ENCODE results near the gene PHIP. TPM values are rescaled to one million over a fixed set of nuclear protein-coding genes. Genes with fewer than 3 reads are reported as not detected.

Gene PHIP
- total and polyA plus RNA-seq, 2 donors (not counting 3 experiments of a cell fraction or from before 2014, with no cell fraction given), result 3.5 to 28.4 TPM

DNA sequence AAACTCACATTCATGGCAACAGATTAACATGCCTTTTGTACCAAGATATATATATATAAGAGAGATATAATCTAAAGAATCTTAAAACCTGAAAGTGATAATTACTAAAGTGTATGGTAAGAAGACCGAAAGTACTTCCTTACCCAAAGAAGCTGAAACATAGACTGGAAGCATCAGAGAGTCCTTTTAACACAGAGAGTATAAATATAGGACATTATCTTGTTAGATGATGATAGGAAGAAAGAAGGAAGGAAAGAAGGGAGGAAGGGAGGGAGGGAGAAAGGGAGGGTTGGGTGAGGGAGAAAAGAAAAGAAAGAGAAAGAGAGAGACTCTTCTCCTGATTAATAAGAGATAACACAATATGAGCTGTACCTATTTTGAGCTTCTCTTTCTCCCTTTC, 68.2 kb downstream of the PHIP start:
- no peak for TF ChIP-seq POLR2AphosphoS5 (IDR thresholded peaks at IDR 0.05; ENCODE audit: insufficient read depth, low read depth, low read length)
- no peak for TF ChIP-seq GATA2 (IDR thresholded peaks at IDR 0.05; ENCODE audit: insufficient read depth, insufficient read length, low read depth, low read length)
- TF ChIP-seq, protein P1, sequence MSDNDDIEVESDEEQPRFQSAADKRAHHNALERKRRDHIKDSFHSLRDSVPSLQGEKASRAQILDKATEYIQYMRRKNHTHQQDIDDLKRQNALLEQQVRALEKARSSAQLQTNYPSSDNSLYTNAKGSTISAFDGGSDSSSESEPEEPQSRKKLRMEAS (IDR thresholded peaks at IDR 0.05; ENCODE audit: insufficient read depth, insufficient read length), result no peak
- TF ChIP-seq, protein P2, sequence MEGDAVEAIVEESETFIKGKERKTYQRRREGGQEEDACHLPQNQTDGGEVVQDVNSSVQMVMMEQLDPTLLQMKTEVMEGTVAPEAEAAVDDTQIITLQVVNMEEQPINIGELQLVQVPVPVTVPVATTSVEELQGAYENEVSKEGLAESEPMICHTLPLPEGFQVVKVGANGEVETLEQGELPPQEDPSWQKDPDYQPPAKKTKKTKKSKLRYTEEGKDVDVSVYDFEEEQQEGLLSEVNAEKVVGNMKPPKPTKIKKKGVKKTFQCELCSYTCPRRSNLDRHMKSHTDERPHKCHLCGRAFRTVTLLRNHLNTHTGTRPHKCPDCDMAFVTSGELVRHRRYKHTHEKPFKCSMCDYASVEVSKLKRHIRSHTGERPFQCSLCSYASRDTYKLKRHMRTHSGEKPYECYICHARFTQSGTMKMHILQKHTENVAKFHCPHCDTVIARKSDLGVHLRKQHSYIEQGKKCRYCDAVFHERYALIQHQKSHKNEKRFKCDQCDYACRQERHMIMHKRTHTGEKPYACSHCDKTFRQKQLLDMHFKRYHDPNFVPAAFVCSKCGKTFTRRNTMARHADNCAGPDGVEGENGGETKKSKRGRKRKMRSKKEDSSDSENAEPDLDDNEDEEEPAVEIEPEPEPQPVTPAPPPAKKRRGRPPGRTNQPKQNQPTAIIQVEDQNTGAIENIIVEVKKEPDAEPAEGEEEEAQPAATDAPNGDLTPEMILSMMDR (IDR thresholded peaks at IDR 0.05; ENCODE audit: extremely low read depth in 1 of 2, insufficient read depth in 1 of 2, low read depth in 1 of 2, low read length in 2 of 2), result no peak
- TF ChIP-seq MYC (IDR thresholded peaks at IDR 0.05; ENCODE audit: low read depth, low read length), result no peak
- no peak for TF ChIP-seq JUN (IDR thresholded peaks at IDR 0.05; ENCODE audit: borderline replicate concordance, insufficient read depth, insufficient read length, low read depth)
- TF ChIP-seq POLR2A (IDR thresholded peaks at IDR 0.05; ENCODE audit: low read depth, low read length), result no peak
- Histone ChIP-seq H4K20me1 (replicated peaks; ENCODE audit: control insufficient read depth, extremely low read depth, insufficient read depth, low read length) (no peaks in the 10 kb centered on the region), H3K9me1 (replicated peaks; ENCODE audit: control insufficient read depth, extremely low read depth, insufficient read depth, low read length) (no peaks in the 10 kb centered on the region), H2AFZ (ENCODE audit: low read depth, low read length) (no peak overlapping the region), H3K9ac (replicated peaks; ENCODE audit: extremely low read depth, insufficient read depth, low read length) (no peak overlapping the region), H3K9me3 (replicated peaks; ENCODE audit: control insufficient read depth, insufficient read depth, low read length) (no peaks in the 10 kb centered on the region), H3K4me2 (ENCODE audit: insufficient read depth, low read length) (no peak overlapping the region), H3K27me3 (ENCODE audit: control insufficient read depth in 2 of 2, insufficient read depth in 2 of 2, low read length in 2 of 2) (no peaks in the 10 kb centered on the region), H3K27ac (ENCODE audit: insufficient read depth, low read depth, low read length) (no peak overlapping the region), H3K79me2 (ENCODE audit: control insufficient read depth, insufficient read depth, low read length) (no peaks in the 10 kb centered on the region), H3K36me3 (ENCODE audit: control insufficient read depth in 2 of 2, extremely low read depth in 1 of 2, insufficient read depth in 2 of 2, low read length in 2 of 2) (peaks cover 0 to 3% of the 10 kb centered on the region in 2 experiments), H3K4me3 (replicated peaks in 1 of 3; ENCODE audit: insufficient read depth in 1 of 3, low read depth in 1 of 3, low read length in 3 of 3) (no peak overlapping the region), H3K4me1 (ENCODE audit: control insufficient read depth, extremely low read depth, insufficient read depth, low read length) (peaks cover 19% of the 10 kb centered on the region)
- ChIA-PET CTCF (no interaction called here), POLR2A (no interaction called here)
- DNase-seq (ENCODE audit: low read depth, low spot score) (no peak), FAIRE-seq (no peak)
- dilution Hi-C loops (cut with MboI; ENCODE audit: extremely low pct_ligation_motif_present, low sequenced_read_pairs) (no loop called here), intact Hi-C loops (cut with micrococcal nuclease) (no loop called here)
- BruUV-seq (replicated peaks), result no TSS peak

Data from endothelial cell of umbilical vein (primary cell).